Activated CD8-positive, alpha-beta memory T cell treated with anti-CD3 and anti-CD28 coated beads, Interleukin-2, amount 10 ng/mL, durations not matched to agents 7 days and 5 days (primary cell): ENCODE measurements around the gene SCFD2. TPM values are rescaled to one million over a fixed set of nuclear protein-coding genes. Genes with fewer than 3 reads are reported as not detected.

Experiments
- ATAC-seq: fragments of 150-1000 bp; cut with Tn5 transposase; one replicate; pipeline ENCODE4 v1.10.0; 2021; ENCODE audit warnings: moderate library complexity
- CTCF ChIA-PET: fragments of 350-600 bp; sonication (Branson Sonifier 250); formaldehyde crosslinking; loops from one replicate; lab custom pipeline; 2021; ENCODE audit warnings: antibody characterized with exemption; lab: Charles Lee
- DNase-seq: peaks from one replicate; pipeline ENCODE4 v3.0.0-alpha.2; 2020
- H3K27ac Mint-ChIP-seq: one replicate; pipeline ENCODE4 v1.8.0; 2021; ENCODE audit warnings: mild to moderate bottlenecking, mixed read lengths
- H3K27me3 Mint-ChIP-seq: one replicate; pipeline ENCODE4 v1.8.0; 2021; ENCODE audit warnings: mixed read lengths
- H3K36me3 Mint-ChIP-seq: one replicate; pipeline ENCODE4 v1.8.0; 2021; ENCODE audit warnings: mild to moderate bottlenecking, mixed read lengths
- H3K4me1 Mint-ChIP-seq: one replicate; pipeline ENCODE4 v1.8.0; 2021; ENCODE audit warnings: mixed read lengths
- H3K4me3 Mint-ChIP-seq: one replicate; pipeline ENCODE4 v1.8.0; 2021; ENCODE audit warnings: mild to moderate bottlenecking, moderate library complexity, mixed read lengths
- H3K9me3 Mint-ChIP-seq: one replicate; pipeline ENCODE4 v1.8.0; 2022; ENCODE audit warnings: low read depth, mixed read lengths
- total RNA-seq, 2 experiments: library from RNA; stranded (reverse); gene quantifications; one replicate each; pipeline ENCODE4 v1.2.3, GENCODE V29; 2021

SCFD2 gene
- total RNA-seq, 2 experiments from 2014 or later: 28.3 to 30.9 TPM

DNA sequence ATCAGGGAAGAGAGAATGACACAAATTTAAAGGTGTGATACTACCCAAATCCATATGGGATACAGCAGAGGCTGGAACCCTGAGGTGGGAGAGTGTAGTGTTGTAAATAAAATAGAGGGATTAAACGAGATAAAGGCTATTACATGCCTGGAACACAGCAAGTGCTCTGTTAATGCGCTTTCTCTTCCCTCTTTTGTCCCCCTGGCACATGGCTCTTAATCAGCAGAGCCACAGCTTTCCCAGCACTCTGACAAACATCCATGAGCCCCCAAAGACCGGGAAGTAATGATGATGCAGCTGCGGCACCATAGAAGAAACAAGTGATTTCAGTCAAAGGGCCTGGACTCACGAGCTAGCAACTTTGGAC, 417.8 kb downstream of the SCFD2 start:
- CTCF ChIA-PET: no interaction called here
- no peaks in the 10 kb centered on the region for H3K36me3 Mint-ChIP-seq
- no peaks in the 10 kb centered on the region for H3K27me3 Mint-ChIP-seq
- H3K9me3 Mint-ChIP-seq: no peaks in the 10 kb centered on the region
- H3K4me3 Mint-ChIP-seq: no peak overlapping the region
- no peak overlapping the region for H3K27ac Mint-ChIP-seq
- DNase-seq: no peak
- H3K4me1 Mint-ChIP-seq: no peaks in the 10 kb centered on the region
- ATAC-seq: no peak

DNA sequence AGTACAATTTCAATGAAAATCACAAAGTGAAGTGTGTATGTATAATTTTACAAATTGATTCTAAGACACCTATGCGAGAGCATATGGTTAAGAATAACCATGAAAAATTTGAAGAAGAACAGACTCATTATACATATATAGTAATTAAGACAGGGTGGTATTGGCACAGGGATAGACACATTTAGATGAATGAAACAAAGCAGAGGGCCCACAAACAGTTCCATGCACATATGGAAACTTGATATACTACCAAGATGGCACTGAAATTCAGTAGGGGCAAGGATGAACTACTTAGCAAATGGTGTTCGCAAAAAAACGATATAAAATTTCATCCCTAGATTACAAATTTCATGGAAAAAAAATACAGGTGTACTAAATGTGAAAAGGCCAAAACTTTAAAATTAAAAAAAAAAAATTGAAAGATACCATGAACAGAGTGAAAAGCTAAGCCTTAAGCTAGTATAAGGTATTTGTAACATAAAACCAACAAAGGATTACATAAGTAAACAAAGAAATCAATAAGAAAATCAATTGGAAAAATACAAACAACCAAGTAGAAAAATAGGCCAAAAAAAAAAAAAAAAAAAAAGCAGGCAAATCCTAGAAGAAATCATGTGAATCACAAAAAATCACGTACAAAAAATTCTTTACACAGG, 418.3 kb downstream of the SCFD2 start:
- no peak overlapping the region for H3K27ac Mint-ChIP-seq
- no peak for ATAC-seq
- CTCF ChIA-PET: interaction anchor here (1.2 kb wide), 1 partner anchor 43 kb away, joined by 5 read pairs; no protein-coding TSS in a partner anchor
- no peaks in the 10 kb centered on the region for H3K36me3 Mint-ChIP-seq
- no peak overlapping the region for H3K4me3 Mint-ChIP-seq
- no peaks in the 10 kb centered on the region for H3K4me1 Mint-ChIP-seq
- H3K27me3 Mint-ChIP-seq: no peaks in the 10 kb centered on the region
- no peaks in the 10 kb centered on the region for H3K9me3 Mint-ChIP-seq
- no peak for DNase-seq

DNA sequence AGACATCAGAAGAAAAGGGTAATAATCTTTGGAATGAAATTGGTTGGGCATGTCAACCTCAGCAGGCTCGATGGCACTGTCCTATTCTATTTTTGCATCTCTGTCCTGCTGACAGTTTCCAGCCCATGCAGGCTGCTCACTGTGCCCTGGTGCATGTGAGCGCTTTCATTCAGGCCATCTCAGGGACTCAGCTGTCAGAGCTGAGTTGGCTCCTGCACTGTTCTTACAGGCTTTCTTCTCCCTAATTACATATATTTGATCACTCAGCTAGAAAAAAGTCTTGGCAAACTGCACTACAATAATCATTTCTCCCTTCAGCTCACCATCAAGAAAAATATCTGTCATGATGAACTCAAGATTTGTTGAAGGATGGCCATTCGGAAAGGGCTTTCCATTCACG, 419.0 kb downstream of the SCFD2 start:
- no peak overlapping the region for H3K4me3 Mint-ChIP-seq
- no peaks in the 10 kb centered on the region for H3K4me1 Mint-ChIP-seq
- H3K9me3 Mint-ChIP-seq: no peaks in the 10 kb centered on the region
- ATAC-seq (no peak), DNase-seq (no peak)
- CTCF ChIA-PET: interaction anchor here (1.2 kb wide), 1 partner anchor 44 kb away, joined by 5 read pairs; no protein-coding TSS in a partner anchor
- no peak overlapping the region for H3K27ac Mint-ChIP-seq
- H3K36me3 Mint-ChIP-seq: no peaks in the 10 kb centered on the region
- no peaks in the 10 kb centered on the region for H3K27me3 Mint-ChIP-seq

DNA sequence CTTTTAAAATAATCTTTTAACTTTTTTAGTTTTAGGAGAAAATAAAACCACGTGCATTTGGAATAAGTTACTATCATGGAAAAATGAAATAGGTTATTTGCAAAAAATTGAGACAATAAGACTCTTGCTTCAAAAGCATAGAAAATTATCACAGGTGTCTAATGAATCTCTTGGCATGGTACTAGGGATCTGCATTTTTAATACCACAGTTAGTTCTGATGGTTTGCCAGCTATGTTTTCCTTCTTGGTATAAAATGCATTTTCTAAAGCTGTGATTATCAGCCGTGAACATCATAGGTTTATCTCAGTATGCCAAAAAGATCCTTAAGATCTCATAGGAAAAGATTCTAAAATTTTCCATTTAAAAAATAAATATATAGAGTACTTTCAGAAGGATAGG, 419.9 kb downstream of the SCFD2 start:
- no peak overlapping the region for H3K4me3 Mint-ChIP-seq
- CTCF ChIA-PET: no interaction called here
- H3K9me3 Mint-ChIP-seq: no peaks in the 10 kb centered on the region
- ATAC-seq (no peak), DNase-seq (no peak)
- H3K4me1 Mint-ChIP-seq: no peaks in the 10 kb centered on the region
- H3K36me3 Mint-ChIP-seq: no peaks in the 10 kb centered on the region
- H3K27ac Mint-ChIP-seq: no peak overlapping the region
- no peaks in the 10 kb centered on the region for H3K27me3 Mint-ChIP-seq

DNA sequence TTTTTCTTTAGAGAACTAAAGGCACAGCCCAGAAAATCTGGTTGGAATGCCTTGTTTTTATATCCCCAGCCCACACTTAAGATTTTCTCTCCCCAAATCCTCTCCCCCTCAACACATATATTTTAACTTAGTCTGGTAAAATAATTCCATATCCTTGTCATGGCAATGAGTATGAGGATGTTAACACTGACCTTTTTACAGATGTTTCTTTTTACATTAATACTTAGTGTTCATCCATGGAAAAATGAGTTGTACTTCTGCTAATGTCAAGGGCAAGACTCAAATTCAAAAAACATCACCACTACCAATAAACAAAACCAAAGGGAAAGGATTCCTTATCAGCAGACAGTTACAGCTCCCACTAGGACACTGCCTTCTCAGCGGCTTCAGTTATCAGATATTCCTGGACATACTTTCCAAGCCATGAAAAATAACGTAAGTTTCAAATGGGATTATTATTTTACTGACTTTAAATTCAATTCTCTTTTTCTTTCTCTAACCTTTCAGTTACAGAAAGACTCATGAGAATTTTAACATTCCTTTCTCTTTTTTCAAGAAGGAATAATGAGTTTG, 420.4 kb downstream of the SCFD2 start:
- ATAC-seq (no peak), DNase-seq (no peak)
- H3K9me3 Mint-ChIP-seq: no peaks in the 10 kb centered on the region
- no peaks in the 10 kb centered on the region for H3K4me1 Mint-ChIP-seq
- H3K27me3 Mint-ChIP-seq: no peaks in the 10 kb centered on the region
- CTCF ChIA-PET: no interaction called here
- H3K27ac Mint-ChIP-seq: no peak overlapping the region
- no peaks in the 10 kb centered on the region for H3K36me3 Mint-ChIP-seq
- H3K4me3 Mint-ChIP-seq: no peak overlapping the region

DNA sequence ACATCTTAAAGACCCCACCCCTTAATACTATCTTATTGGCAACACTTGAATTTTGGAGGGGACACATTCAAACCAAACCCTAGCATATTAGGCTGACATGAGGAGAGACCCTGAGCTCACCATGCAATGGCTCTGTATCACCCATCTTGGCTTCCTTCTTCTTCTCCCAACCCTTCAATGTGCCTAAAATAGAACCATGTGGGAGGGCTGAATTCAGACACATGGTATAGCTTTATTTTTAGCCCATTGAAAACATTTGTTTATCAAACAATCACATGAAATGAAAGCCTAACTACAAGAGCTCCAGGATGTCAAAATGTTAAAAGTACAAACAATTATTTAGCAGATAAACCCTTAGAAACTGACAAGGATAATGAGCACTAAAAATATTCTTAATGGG, 422.2 kb downstream of the SCFD2 start:
- Mint-ChIP-seq H3K36me3 (no peaks in the 10 kb centered on the region), H3K27ac (no peak overlapping the region), H3K9me3 (peaks cover 2% of the 10 kb centered on the region), H3K4me3 (no peak overlapping the region), H3K27me3 (no peaks in the 10 kb centered on the region), H3K4me1 (no peaks in the 10 kb centered on the region)
- CTCF ChIA-PET: interaction anchor here (1.6 kb wide), 1 partner anchor 32 kb away, joined by 4 read pairs; no protein-coding TSS in a partner anchor
- DNase-seq (no peak), ATAC-seq (no peak)

DNA sequence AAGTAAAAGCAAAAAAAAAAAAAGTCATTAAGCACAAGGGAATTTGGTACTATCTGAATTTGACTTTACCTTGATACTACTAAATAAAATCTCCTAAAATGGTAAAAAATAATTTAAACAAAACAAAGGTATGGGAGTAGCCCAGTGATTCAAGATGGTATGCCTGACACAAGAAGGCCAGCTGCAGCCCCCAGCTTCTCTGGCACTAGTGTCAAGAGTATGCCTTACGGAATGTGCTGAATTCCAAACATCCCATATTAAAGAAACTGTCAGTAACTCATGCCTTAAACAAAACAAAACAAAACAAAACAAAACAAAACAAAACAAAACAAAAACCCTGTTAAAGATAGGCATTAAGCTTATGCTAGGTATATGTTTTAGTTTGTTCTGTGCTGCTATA, 422.9 kb downstream of the SCFD2 start:
- H3K36me3 Mint-ChIP-seq: no peaks in the 10 kb centered on the region
- ATAC-seq (no peak), DNase-seq (no peak)
- no peaks in the 10 kb centered on the region for H3K27me3 Mint-ChIP-seq
- H3K9me3 Mint-ChIP-seq: peaks cover 2% of the 10 kb centered on the region
- CTCF ChIA-PET: interaction anchor here (1.6 kb wide), 1 partner anchor 31 kb away, joined by 4 read pairs; no protein-coding TSS in a partner anchor
- no peak overlapping the region for H3K4me3 Mint-ChIP-seq
- H3K27ac Mint-ChIP-seq: no peak overlapping the region
- no peaks in the 10 kb centered on the region for H3K4me1 Mint-ChIP-seq

DNA sequence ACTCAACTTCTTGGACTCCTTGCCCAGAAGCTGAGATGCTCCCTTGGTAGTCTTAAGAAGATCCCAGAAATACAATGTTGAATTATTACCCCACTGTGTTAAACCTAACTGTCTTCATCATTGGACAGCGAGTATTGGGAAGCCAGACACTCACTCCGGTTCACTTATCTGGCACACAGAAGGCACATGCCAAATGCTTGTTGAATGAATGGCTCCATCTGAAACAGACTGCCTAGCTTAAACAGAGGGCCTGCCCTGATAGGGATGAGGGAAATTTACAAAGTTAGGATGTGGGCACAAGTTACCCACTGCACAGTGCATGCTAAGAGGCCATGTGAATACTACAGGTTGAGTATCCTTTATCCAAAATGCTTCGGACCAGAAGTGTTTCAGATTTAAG, 424.4 kb downstream of the SCFD2 start:
- CTCF ChIA-PET: no interaction called here
- no peaks in the 10 kb centered on the region for H3K4me1 Mint-ChIP-seq
- no peaks in the 10 kb centered on the region for H3K36me3 Mint-ChIP-seq
- H3K4me3 Mint-ChIP-seq: no peak overlapping the region
- no peak for ATAC-seq
- peaks cover 2% of the 10 kb centered on the region for H3K9me3 Mint-ChIP-seq
- no peak overlapping the region for H3K27ac Mint-ChIP-seq
- H3K27me3 Mint-ChIP-seq: no peaks in the 10 kb centered on the region
- no peak for DNase-seq

DNA sequence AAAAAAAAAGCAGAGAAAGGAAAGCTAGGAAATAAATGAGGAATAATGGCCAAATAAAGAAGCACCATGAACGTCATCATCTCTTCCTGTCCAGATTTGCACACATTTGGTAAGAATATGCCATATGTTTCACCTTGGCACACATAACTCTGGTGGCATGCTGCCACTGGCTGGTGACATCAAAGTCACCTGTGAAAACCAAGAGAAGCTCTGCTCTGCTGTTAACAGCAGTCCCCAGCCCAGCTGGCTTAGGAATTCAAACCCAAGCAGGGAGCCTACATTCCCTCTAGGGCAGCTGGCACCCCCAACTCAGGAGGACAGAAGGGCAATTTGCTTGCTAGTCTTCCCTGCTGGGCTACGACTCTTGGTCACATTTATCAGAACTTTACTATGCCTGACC, 426.1 kb downstream of the SCFD2 start:
- Mint-ChIP-seq H3K36me3 (no peaks in the 10 kb centered on the region), H3K9me3 (peaks cover 2% of the 10 kb centered on the region), H3K4me1 (no peaks in the 10 kb centered on the region), H3K4me3 (no peak overlapping the region), H3K27me3 (no peaks in the 10 kb centered on the region), H3K27ac (no peak overlapping the region)
- DNase-seq (no peak), ATAC-seq (no peak)
- CTCF ChIA-PET: no interaction called here

DNA sequence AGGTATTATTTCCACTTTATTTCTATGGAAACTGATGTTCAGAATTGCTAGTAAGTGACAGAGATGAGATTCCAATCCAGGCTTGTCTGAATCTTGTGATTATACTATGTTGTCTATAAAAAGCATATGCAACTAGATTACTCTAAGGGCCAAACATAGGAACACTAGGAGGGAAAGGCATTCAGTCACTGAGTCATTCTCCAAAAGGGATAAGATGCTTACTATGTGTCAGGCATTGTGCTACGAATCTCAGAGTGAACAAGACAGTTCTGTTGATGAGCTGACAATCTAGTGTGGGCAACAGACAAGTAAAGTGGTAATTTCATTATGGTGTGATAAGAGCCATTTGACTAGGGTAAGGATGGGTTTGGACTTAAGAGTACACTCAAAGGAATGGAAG, 426.5 kb downstream of the SCFD2 start:
- H3K36me3 Mint-ChIP-seq: no peaks in the 10 kb centered on the region
- ATAC-seq: no peak
- no peak for DNase-seq
- no peaks in the 10 kb centered on the region for H3K27me3 Mint-ChIP-seq
- CTCF ChIA-PET: no interaction called here
- no peak overlapping the region for H3K27ac Mint-ChIP-seq
- H3K9me3 Mint-ChIP-seq: peaks cover 2% of the 10 kb centered on the region
- no peaks in the 10 kb centered on the region for H3K4me1 Mint-ChIP-seq
- H3K4me3 Mint-ChIP-seq: no peak overlapping the region

DNA sequence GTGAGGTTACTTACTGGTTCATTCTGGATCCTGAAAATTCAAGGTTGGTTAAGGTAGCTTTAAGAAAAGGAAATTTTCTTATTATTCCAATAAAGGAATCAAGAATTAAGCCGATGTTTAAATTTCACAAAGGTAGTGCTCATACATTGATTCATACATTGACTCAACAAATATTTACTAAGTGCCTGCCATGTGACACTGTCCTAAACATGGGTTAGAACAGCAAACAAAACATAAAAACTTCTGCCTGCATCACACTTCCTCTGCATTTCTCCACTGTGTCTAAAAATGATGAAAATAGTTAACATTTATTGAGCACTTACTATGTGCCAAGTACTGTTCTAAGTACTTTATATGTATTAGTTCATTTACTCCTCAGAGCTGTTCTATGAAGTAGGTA, 428.0 kb downstream of the SCFD2 start:
- DNase-seq: no peak
- Mint-ChIP-seq H3K27me3 (no peaks in the 10 kb centered on the region), H3K9me3 (peaks cover 2% of the 10 kb centered on the region), H3K4me3 (no peak overlapping the region), H3K27ac (no peak overlapping the region), H3K36me3 (no peaks in the 10 kb centered on the region), H3K4me1 (no peaks in the 10 kb centered on the region)
- CTCF ChIA-PET: interaction anchor here (0.9 kb wide), 1 partner anchor 13 kb away, joined by 3 read pairs; no protein-coding TSS in a partner anchor
- no peak for ATAC-seq

DNA sequence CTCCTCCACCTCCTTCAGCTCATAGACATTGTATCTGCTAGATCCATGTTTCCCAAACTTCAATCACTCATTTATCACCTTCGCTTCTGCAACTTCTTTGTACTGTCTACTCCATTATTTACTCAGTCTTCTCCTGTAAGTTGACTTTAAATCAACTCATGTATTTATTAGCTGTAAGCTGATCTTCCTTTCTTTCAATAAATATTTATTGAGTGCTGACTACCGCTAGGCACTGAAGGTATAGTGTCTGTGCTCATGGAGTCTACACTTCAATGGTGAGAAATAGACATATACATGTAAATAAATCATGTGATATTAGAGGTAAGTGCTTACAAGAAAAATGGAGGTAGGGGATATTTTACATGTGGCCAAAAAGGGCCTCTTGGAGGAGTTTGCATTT, 429.1 kb downstream of the SCFD2 start:
- Mint-ChIP-seq H3K4me3 (no peak overlapping the region), H3K27me3 (no peaks in the 10 kb centered on the region), H3K9me3 (peaks cover 2% of the 10 kb centered on the region), H3K4me1 (peaks cover 3% of the 10 kb centered on the region), H3K27ac (no peak overlapping the region), H3K36me3 (no peaks in the 10 kb centered on the region)
- DNase-seq (no peak), ATAC-seq (no peak)
- CTCF ChIA-PET: no interaction called here

DNA sequence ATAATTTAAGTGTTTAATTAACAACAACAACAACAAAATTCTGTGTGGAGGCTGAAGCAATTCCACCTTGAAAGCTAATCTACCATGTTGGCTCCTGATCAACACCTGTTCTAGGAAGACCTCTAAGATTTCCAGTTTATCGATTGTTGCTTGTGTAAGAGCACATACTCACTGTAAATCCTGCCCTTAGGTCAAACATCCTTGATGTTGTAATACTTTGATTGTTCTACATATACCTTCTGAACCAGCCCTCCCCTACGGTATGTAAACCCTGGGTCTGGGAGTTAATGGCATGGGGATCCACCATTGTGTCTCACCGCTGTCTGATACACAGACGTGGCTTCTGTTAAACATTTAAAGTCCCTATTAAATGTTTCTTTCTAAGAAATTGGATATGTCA, 430.5 kb downstream of the SCFD2 start:
- Mint-ChIP-seq H3K4me1 (peaks cover 7% of the 10 kb centered on the region), H3K4me3 (no peak overlapping the region), H3K36me3 (no peaks in the 10 kb centered on the region), H3K27me3 (no peaks in the 10 kb centered on the region), H3K27ac (no peak overlapping the region), H3K9me3 (peaks cover 2% of the 10 kb centered on the region)
- no peak for ATAC-seq
- CTCF ChIA-PET: no interaction called here
- no peak for DNase-seq

DNA sequence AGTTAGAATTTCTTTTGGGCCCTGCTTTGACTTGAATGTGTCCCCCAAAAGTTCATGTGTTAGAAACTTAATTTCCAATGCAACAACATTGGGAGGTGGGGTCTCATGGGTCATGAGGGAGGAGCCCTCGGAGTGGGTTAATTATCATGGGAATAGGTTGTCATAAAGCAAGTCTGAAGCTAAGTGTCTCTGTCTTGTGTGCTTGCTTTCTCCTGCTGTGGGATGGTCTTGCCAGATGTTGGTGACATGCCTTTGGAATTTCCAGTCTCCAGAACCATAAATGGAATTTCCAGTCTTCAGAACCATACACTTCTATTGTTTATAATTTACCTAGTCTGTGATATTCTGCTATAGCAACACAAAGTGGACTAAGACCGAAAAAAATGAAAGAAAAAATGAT, 432.1 kb downstream of the SCFD2 start:
- Mint-ChIP-seq H3K27ac (no peak overlapping the region), H3K36me3 (no peaks in the 10 kb centered on the region), H3K9me3 (no peaks in the 10 kb centered on the region), H3K27me3 (no peaks in the 10 kb centered on the region), H3K4me1 (peaks cover 7% of the 10 kb centered on the region), H3K4me3 (no peak overlapping the region)
- CTCF ChIA-PET: no interaction called here
- ATAC-seq (no peak), DNase-seq (no peak)
